Caco-2 (cell line): ENCODE results near the gene MPND. TPM values are rescaled to one million over a fixed set of nuclear protein-coding genes. Genes with fewer than 3 reads are reported as not detected.

ENCODE experiments used
- BruUV-seq: library from RNA; stranded (reverse); fragments of 400-500 nt; replicated peaks from 2 replicates; lab custom pipeline; 2021; lab: Mats Ljungman, UMichigan
- CTCF ChIA-PET: fragments of 300-600 bp; sonication (Branson Sonifier 250); formaldehyde crosslinking; loops from one replicate; lab custom pipeline; 2022; ENCODE audit warnings: antibody characterized with exemption; lab: Charles Lee
- POLR2A ChIA-PET: fragments of 300-600 bp; sonication (Branson Sonifier 250); formaldehyde crosslinking; loops from one replicate; lab custom pipeline; 2022; ENCODE audit warnings: antibody characterized with exemption; lab: Charles Lee
- DNase-seq, 2 experiments: peaks; one replicate each; pipeline versions ENCODE4 v3.0.0 to v3.0.0-alpha.2; 2020 to 2022
- H3K27me3 ChIP-seq: replicated peaks from 2 replicates; pipeline ENCODE4 v1.6.0; 2011; ENCODE audit warnings: low read length; ENCODE audit not compliant: control insufficient read depth, insufficient read depth
- H3K36me3 ChIP-seq: 2 replicates; pipeline ENCODE4 v1.5.1; 2011; ENCODE audit warnings: low read length; ENCODE audit not compliant: control insufficient read depth, insufficient read depth
- H3K4me1 ChIP-seq: fragments of 250-450 bp; sonication (Bioruptor Pico); 2 replicates; pipeline ENCODE4 v1.5.1; 2020; ENCODE audit warnings: mild to moderate bottlenecking
- H3K4me3 ChIP-seq: 2 replicates; pipeline ENCODE4 v1.5.1; 2011; ENCODE audit warnings: low read depth, mild to moderate bottlenecking, control low read depth, low read length
- H3K9me3 ChIP-seq: fragments of 250-450 bp; sonication (Bioruptor Pico); 2 replicates; pipeline ENCODE4 v1.5.1; 2020; ENCODE audit warnings: mild to moderate bottlenecking, moderate library complexity
- H3K27ac Mint-ChIP-seq: one replicate; pipeline ENCODE4 v1.8.0; 2022; ENCODE audit warnings: mixed read lengths; ENCODE audit not compliant: unreplicated experiment
- H3K27me3 Mint-ChIP-seq: one replicate; pipeline ENCODE4 v1.8.0; 2022; ENCODE audit warnings: mixed read lengths; ENCODE audit not compliant: insufficient read depth, unreplicated experiment
- H3K36me3 Mint-ChIP-seq: one replicate; pipeline ENCODE4 v1.8.0; 2022; ENCODE audit warnings: mild to moderate bottlenecking, mixed read lengths; ENCODE audit not compliant: insufficient read depth, unreplicated experiment
- H3K4me1 Mint-ChIP-seq: one replicate; pipeline ENCODE4 v1.8.0; 2022; ENCODE audit warnings: low read depth, mixed read lengths; ENCODE audit not compliant: unreplicated experiment
- H3K4me3 Mint-ChIP-seq: one replicate; pipeline ENCODE4 v1.8.0; 2022; ENCODE audit warnings: mild to moderate bottlenecking, moderate library complexity, mixed read lengths; ENCODE audit not compliant: unreplicated experiment
- H3K9me3 Mint-ChIP-seq: one replicate; pipeline ENCODE4 v1.8.0; 2022; ENCODE audit warnings: mixed read lengths; ENCODE audit not compliant: unreplicated experiment
- CTCF ChIP-seq, 2 experiments: fragments of 200-600 bp in 1 of 2; IDR thresholded peaks; 1 replicate in 1 of 2; 2 replicates in 1 of 2; pipeline versions ENCODE4 v1.5.1 to v1.8.0; 2011 to 2022; ENCODE audit warnings: antibody characterized with exemption in 1 of 2, control low read depth in 1 of 2, inconsistent platforms in 1 of 2, low read depth in 1 of 2, low read length in 1 of 2, mild to moderate bottlenecking in 1 of 2, moderate library complexity in 1 of 2; ENCODE audit not compliant: insufficient read depth in 1 of 2, severe bottlenecking in 1 of 2, unreplicated experiment in 1 of 2
- intact Hi-C: fragments of 100-400 bp; cut with micrococcal nuclease; formaldehyde crosslinking; loops from one replicate; pipeline ENCODE4 v1.10.0; 2022; ENCODE audit not compliant: unreplicated experiment
- total RNA-seq: library from RNA; stranded (reverse); gene quantifications from 2 replicates; pipeline ENCODE4 v1.2.3, GENCODE V29; 2022

The MPND gene
- total RNA-seq, 1 experiment from 2014 or later, result 35.7 TPM

DNA sequence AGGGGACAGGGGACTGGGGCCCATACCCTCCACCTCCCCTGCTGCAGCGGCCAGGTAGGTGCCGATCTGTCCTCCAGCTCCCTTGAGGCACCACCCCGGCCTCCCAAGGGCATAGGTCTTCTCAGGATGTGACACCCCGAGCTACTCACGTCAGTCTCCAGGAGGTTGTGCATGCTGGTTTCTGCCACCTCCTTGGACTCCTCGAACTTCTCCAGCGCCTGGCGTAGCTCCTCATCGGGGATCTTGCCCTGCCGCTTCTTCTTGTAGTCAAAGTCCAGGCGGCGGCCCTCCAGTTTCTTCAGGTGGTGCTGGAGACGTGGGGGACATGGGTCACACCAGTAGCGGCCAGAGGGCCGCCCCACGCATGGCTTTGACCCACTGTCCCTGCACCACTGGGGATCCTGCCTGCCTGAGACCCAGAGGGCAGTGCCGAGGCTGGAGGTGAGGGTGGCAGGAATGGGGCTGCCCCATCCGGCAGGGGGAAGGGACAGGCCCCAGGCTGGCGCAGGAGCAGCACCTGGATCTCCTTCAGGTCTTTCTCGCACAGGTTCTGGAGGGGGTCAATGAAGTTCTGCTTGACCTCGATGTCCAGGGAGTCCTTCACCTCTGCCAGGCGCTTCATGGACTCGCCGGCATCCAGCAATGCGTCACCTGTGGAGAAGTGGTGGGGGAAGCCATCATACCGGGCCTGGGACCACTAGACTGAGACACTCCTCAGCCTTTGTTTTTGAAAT, 20.4 kb downstream of the MPND start:
- no peak for DNase-seq
- no peaks in the 10 kb centered on the region for H3K9me3 Mint-ChIP-seq
- no TSS peak for BruUV-seq
- intact Hi-C loops, result loop anchor here (5.0 kb wide), 1 partner anchor 39 kb away; the partner anchor contains the start of genes CHAF1A and SH3GL1
- peak overlapping the region; percentile 48 for H3K27ac Mint-ChIP-seq
- Histone ChIP-seq H3K4me3 (no peak overlapping the region), H3K9me3 (no peaks in the 10 kb centered on the region), H3K27me3 (no peaks in the 10 kb centered on the region), H3K36me3 (peaks cover 6% of the 10 kb centered on the region), H3K4me1 (0 out of 2 replicates have a peak, but pooled peaks cover 4% of the 10 kb centered on the region)
- POLR2A ChIA-PET, result interaction anchor here (1.0 kb wide), 1 partner anchor 21 kb away, joined by 3 read pairs; no protein-coding TSS in a partner anchor
- no peak for TF ChIP-seq CTCF (IDR thresholded peaks at IDR 0.05; ENCODE audit: insufficient read depth in 1 of 2, low read depth in 1 of 2, low read length in 1 of 2, severe bottlenecking in 1 of 2, unreplicated experiment in 1 of 2)
- H3K27me3 Mint-ChIP-seq, result no peaks in the 10 kb centered on the region
- H3K4me3 Mint-ChIP-seq, result no peak overlapping the region
- peaks cover 97% of the 10 kb centered on the region for H3K36me3 Mint-ChIP-seq
- no peaks in the 10 kb centered on the region for H3K4me1 Mint-ChIP-seq
- CTCF ChIA-PET, result interaction anchor here (1.1 to 1.9 kb wide), 3 partner anchors 12 to 37 kb away, joined by 3 to 14 read pairs (median 4); partner anchors contain the start of gene SH3GL1

DNA sequence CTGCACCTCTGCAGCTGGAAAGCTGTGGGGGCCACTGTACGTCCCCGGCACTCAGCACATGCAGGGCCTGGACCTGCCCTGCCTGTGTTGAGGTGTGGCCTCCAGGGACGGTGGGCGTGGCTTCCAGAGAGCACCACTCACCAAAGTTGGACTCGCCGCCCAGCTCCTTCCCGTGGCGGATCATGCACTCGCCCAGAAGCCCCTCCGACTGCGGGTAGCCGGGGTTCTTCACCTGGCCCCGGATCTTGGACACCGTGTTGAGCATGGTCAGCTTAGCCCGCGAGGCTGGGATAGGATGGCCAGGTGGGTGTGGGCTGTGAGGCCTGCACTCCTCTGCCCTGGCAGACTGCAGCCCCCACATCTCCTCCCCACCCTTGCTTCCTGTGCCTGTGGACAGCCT, 22.0 kb downstream of the MPND start:
- CTCF ChIA-PET, result interaction anchor here (0.6 kb wide), 1 partner anchor 91 kb away, joined by 5 read pairs; no protein-coding TSS in a partner anchor

More for the DNA sequence above, 22.0 kb downstream of the MPND start:
- Mint-ChIP-seq H3K4me3 (no peak overlapping the region), H3K36me3 (peaks cover 93% of the 10 kb centered on the region), H3K4me1 (no peaks in the 10 kb centered on the region), H3K9me3 (no peaks in the 10 kb centered on the region), H3K27ac (no peak overlapping the region), H3K27me3 (no peaks in the 10 kb centered on the region)
- Histone ChIP-seq H3K9me3 (no peaks in the 10 kb centered on the region), H3K36me3 (peaks cover 6% of the 10 kb centered on the region), H3K4me1 (0 out of 2 replicates have a peak, but pooled peaks cover 4% of the 10 kb centered on the region), H3K4me3 (no peak overlapping the region), H3K27me3 (no peaks in the 10 kb centered on the region)
- DNase-seq, result no peak
- POLR2A ChIA-PET, result no interaction called here
- TF ChIP-seq CTCF (IDR thresholded peaks at IDR 0.05; ENCODE audit: insufficient read depth in 1 of 2, low read depth in 1 of 2, low read length in 1 of 2, severe bottlenecking in 1 of 2, unreplicated experiment in 1 of 2), result no peak
- intact Hi-C loops, result no loop called here
- BruUV-seq, result no TSS peak
